B cell (primary cell): ENCODE data around the gene PARN. TPM values are rescaled to one million over a fixed set of nuclear protein-coding genes. Genes with fewer than 3 reads are reported as not detected.

Source experiments
- ATAC-seq: fragments of 200-7000 bp; cut with Tn5 transposase; one replicate; pipeline ENCODE4 v1.10.0; 2021; ENCODE audit warnings: low read depth, mild to moderate bottlenecking, moderate number of reproducible peaks, moderate library complexity
- CTCF ChIA-PET: fragments of 350-600 bp; sonication (Branson Sonifier 250); formaldehyde crosslinking; loops from one replicate; lab custom pipeline; 2021; ENCODE audit warnings: antibody characterized with exemption, inconsistent platforms; lab: Charles Lee
- POLR2A ChIA-PET: fragments of 350-600 bp; sonication (Branson Sonifier 250); formaldehyde crosslinking; loops from one replicate; lab custom pipeline; 2021; ENCODE audit warnings: antibody characterized with exemption; lab: Charles Lee
- DNase-seq: peaks from one replicate; pipeline ENCODE4 v3.0.0; 2013
- H2AFZ ChIP-seq: 2 replicates; pipeline ENCODE4 v1.6.1; 2012; ENCODE audit warnings: mild to moderate bottlenecking, low read depth, low read length; ENCODE audit not compliant: insufficient read depth, poor library complexity, severe bottlenecking
- H3K27ac ChIP-seq, 2 donors: 1 replicate in 1 of 2; 2 replicates in 1 of 2; pipeline ENCODE4 v1.5.1; 2012 to 2013; ENCODE audit warnings: low read length in 2 of 2, mild to moderate bottlenecking in 2 of 2, moderate library complexity in 1 of 2
- H3K27me3 ChIP-seq, 4 experiments: fragments of 200-600 bp in 1 of 4; sonication (generic) in 1 of 4; replicated peaks in 1 of 4; 1 replicate in 2 of 4; 2 replicates in 2 of 4; pipeline versions ENCODE4 v1.6.1 to v1.7.0; 2013 to 2016; ENCODE audit warnings: low read length in 3 of 4, mild to moderate bottlenecking in 2 of 4, mixed read lengths in 1 of 4, moderate library complexity in 1 of 4; ENCODE audit not compliant: insufficient read depth in 4 of 4, control insufficient read depth in 3 of 4; ENCODE audit errors: control extremely low read depth in 1 of 4
- H3K36me3 ChIP-seq, 2 experiments: replicated peaks in 1 of 2; 1 replicate in 1 of 2; 2 replicates in 1 of 2; pipeline versions ENCODE4 v1.6.1 to v1.7.1; 2013; ENCODE audit warnings: low read length in 1 of 2; ENCODE audit not compliant: insufficient read depth in 2 of 2, control insufficient read depth in 1 of 2; ENCODE audit errors: control extremely low read depth in 1 of 2, extremely low read depth in 1 of 2
- H3K4me1 ChIP-seq, 2 donors: fragments of 200-600 bp in 1 of 2; sonication (generic) in 1 of 2; 1 replicate in 1 of 2; 2 replicates in 1 of 2; pipeline versions ENCODE4 v1.5.1 to v1.6.1; 2013 to 2017; ENCODE audit warnings: low read length in 2 of 2; ENCODE audit not compliant: control insufficient read depth in 2 of 2, insufficient read depth in 2 of 2
- H3K4me2 ChIP-seq: replicated peaks from 2 replicates; pipeline ENCODE3; 2012; ENCODE audit warnings: mild to moderate bottlenecking, low read depth, low read length; ENCODE audit not compliant: poor library complexity, severe bottlenecking
- H3K4me3 ChIP-seq, 5 experiments: fragments of 200-600 bp in 1 of 5; sonication (generic) in 1 of 5; 1 replicate in 3 of 5; 2 replicates in 2 of 5; pipeline versions ENCODE4 v1.5.1 to v1.7.0; 2011 to 2016; ENCODE audit warnings: low read length in 4 of 5, mild to moderate bottlenecking in 4 of 5, low read depth in 2 of 5, control low read depth in 1 of 5, moderate library complexity in 1 of 5; ENCODE audit not compliant: insufficient read depth in 1 of 5; ENCODE audit errors: control extremely low read depth in 1 of 5, extremely low read depth in 1 of 5
- H3K79me2 ChIP-seq: fragments of 200-600 bp; sonication (generic); one replicate; pipeline ENCODE4 v1.6.0; 2016; ENCODE audit warnings: low read length; ENCODE audit not compliant: control insufficient read depth, insufficient read depth
- H3K9ac ChIP-seq: fragments of 200-600 bp; sonication (generic); 2 replicates; pipeline ENCODE4 v1.6.1; 2017; ENCODE audit warnings: mild to moderate bottlenecking, low read length, moderate library complexity
- H3K9me3 ChIP-seq, 3 donors: one replicate each; pipeline versions ENCODE4 v1.6.1 to v1.7.1; 2013; ENCODE audit warnings: low read length in 2 of 3; ENCODE audit not compliant: control insufficient read depth in 2 of 3, insufficient read depth in 1 of 3; ENCODE audit errors: control extremely low read depth in 1 of 3
- H4K20me1 ChIP-seq: 2 replicates; pipeline ENCODE4 v1.6.0; 2012; ENCODE audit warnings: mild to moderate bottlenecking, low read length; ENCODE audit not compliant: insufficient read depth, control insufficient read depth, poor library complexity, severe bottlenecking
- H3K27ac Mint-ChIP-seq: one replicate; pipeline ENCODE4 v1.8.0; 2021; ENCODE audit warnings: mixed read lengths
- H3K27me3 Mint-ChIP-seq: one replicate; pipeline ENCODE4 v1.8.0; 2021; ENCODE audit warnings: mixed read lengths
- H3K4me1 Mint-ChIP-seq: one replicate; pipeline ENCODE4 v1.8.0; 2021; ENCODE audit warnings: mixed read lengths
- H3K4me3 Mint-ChIP-seq: one replicate; pipeline ENCODE4 v1.8.0; 2021; ENCODE audit warnings: mixed read lengths
- H3K9me3 Mint-ChIP-seq: one replicate; pipeline ENCODE4 v1.8.0; 2022; ENCODE audit warnings: mixed read lengths; ENCODE audit not compliant: insufficient read depth
- EZH2 ChIP-seq: IDR thresholded peaks from 2 replicates; pipeline ENCODE4 v1.6.1; 2012; ENCODE audit warnings: borderline replicate concordance, low read depth, mild to moderate bottlenecking, moderate library complexity, low read length; ENCODE audit not compliant: insufficient read depth, poor library complexity, severe bottlenecking
- WGBS: methylation state at CpG from one replicate; pipeline ENCODE4 v1.1.5; 2013; ENCODE audit warnings: missing lambda C conversion rate; ENCODE audit not compliant: insufficient coverage; 5-methylcytosine and 5-hydroxymethylcytosine counted together
- intact Hi-C: fragments of 100-400 bp; cut with micrococcal nuclease; formaldehyde crosslinking; loops from one replicate; pipeline ENCODE4 v1.10.0; 2022
- polyA plus RNA-seq: library from polyadenylated mRNA; depleted of rRNA; stranded (reverse); fragments of >200 nt; gene quantifications from 2 replicates; pipeline ENCODE4 v1.2.3, GENCODE V29; 2012
- total RNA-seq, 2 donors: library from RNA; stranded (reverse); fragments of 120-200 nt in 1 of 2; gene quantifications; 1 replicate in 1 of 2; 2 replicates in 1 of 2; pipeline versions ENCODE4 v1.2.3 to v1.2.4, GENCODE V29; 2013 to 2022
- TF ChIP-seq, protein P1 (sequence below): fragments of 200-600 bp; IDR thresholded peaks from one replicate; pipeline ENCODE4 v1.8.0; 2022; ENCODE audit warnings: antibody characterized with exemption, mild to moderate bottlenecking

The PARN gene
- total and polyA plus RNA-seq, 2 donors (not counting 1 experiment from before 2014, with no cell fraction given): 25.3 to 62.2 TPM

DNA sequence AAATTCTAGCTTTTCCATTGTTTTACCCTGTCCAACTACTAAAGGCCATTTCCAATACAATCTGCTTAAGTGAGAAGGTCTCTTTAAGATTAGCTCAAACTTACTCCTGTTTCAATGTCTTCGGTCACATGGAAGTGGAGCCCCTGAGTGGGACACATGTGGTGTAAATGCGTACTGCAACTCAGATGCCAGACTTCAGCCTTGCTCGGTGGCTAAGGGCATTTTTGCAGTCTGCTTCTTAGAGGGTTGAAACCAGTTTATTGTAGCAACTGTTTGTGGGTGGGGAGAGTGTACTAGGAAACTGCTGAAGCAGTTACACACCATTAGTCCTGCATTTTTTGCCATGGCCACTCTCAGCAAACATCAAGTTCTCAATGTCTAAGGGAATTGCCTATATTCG, 140.6 kb downstream of the PARN start:
- Histone ChIP-seq H3K9me3 (no peaks in the 10 kb centered on the region), H3K4me2 (no peak overlapping the region), H3K9ac (no peak overlapping the region), H3K27ac (no peak overlapping the region), H3K79me2 (peaks cover 4% of the 10 kb centered on the region), H3K36me3 (peaks cover 1 to 12% of the 10 kb centered on the region in 2 experiments), H2AFZ (no peak overlapping the region), H3K4me3 (no peak overlapping the region), H4K20me1 (peaks cover 16% of the 10 kb centered on the region), H3K4me1 (peaks cover 0 to 4% of the 10 kb centered on the region in 2 donors), H3K27me3 (no peaks in the 10 kb centered on the region)
- ChIA-PET POLR2A (no interaction called here), CTCF (interaction anchor here (0.6 to 1.3 kb wide), 2 partner anchors 31 to 566 kb away, joined by 3 read pairs; no protein-coding TSS in a partner anchor)
- Mint-ChIP-seq H3K27ac (no peak overlapping the region), H3K4me3 (no peak overlapping the region), H3K9me3 (no peaks in the 10 kb centered on the region), H3K27me3 (no peaks in the 10 kb centered on the region), H3K4me1 (peaks cover 17% of the 10 kb centered on the region)
- 100% methylated on average over 1 of the region's 4 CpGs for WGBS
- no peak for DNase-seq
- TF ChIP-seq, protein P1, sequence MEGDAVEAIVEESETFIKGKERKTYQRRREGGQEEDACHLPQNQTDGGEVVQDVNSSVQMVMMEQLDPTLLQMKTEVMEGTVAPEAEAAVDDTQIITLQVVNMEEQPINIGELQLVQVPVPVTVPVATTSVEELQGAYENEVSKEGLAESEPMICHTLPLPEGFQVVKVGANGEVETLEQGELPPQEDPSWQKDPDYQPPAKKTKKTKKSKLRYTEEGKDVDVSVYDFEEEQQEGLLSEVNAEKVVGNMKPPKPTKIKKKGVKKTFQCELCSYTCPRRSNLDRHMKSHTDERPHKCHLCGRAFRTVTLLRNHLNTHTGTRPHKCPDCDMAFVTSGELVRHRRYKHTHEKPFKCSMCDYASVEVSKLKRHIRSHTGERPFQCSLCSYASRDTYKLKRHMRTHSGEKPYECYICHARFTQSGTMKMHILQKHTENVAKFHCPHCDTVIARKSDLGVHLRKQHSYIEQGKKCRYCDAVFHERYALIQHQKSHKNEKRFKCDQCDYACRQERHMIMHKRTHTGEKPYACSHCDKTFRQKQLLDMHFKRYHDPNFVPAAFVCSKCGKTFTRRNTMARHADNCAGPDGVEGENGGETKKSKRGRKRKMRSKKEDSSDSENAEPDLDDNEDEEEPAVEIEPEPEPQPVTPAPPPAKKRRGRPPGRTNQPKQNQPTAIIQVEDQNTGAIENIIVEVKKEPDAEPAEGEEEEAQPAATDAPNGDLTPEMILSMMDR: no peak
- no peak for TF ChIP-seq EZH2
- intact Hi-C loops: no loop called here
- ATAC-seq: no peak

DNA sequence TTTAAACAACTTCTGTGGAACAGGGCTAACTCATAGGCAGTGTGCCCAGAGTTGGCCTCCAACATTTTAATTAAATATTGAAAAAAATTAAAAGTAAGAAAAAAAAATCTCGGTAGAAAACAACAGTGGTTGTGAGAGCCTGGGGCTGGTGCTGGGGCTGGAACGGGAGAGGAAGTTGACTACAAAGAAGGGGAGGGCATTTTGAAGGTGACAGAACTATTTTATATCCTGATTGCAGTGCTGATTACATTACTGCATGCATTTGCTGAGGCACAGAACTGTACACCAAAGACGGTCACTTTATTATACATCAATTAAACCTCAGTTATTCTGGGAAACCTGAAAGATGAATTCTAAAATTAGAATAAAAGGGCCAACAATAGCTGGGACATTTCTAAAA, 142.5 kb downstream of the PARN start:
- Histone ChIP-seq H3K27me3 (no peaks in the 10 kb centered on the region), H3K9me3 (no peaks in the 10 kb centered on the region), H3K4me2 (no peak overlapping the region), H3K36me3 (peaks cover 3 to 19% of the 10 kb centered on the region in 2 experiments), H3K4me3 (no peak overlapping the region), H3K4me1 (no peaks in the 10 kb centered on the region), H3K27ac (no peak overlapping the region), H3K9ac (no peak overlapping the region), H3K79me2 (no peaks in the 10 kb centered on the region), H4K20me1 (peaks cover 8% of the 10 kb centered on the region), H2AFZ (no peak overlapping the region)
- TF ChIP-seq, protein P1: no peak
- no peak for TF ChIP-seq EZH2
- WGBS: 0% methylated on average over 2 of the region's 3 CpGs
- H3K4me1 Mint-ChIP-seq: peaks cover 10% of the 10 kb centered on the region
- no peaks in the 10 kb centered on the region for H3K9me3 Mint-ChIP-seq
- ATAC-seq (no peak), DNase-seq (no peak)
- no peaks in the 10 kb centered on the region for H3K27me3 Mint-ChIP-seq
- POLR2A ChIA-PET: no interaction called here
- intact Hi-C loops: no loop called here
- H3K4me3 Mint-ChIP-seq: no peak overlapping the region
- no peak overlapping the region for H3K27ac Mint-ChIP-seq
- CTCF ChIA-PET: no interaction called here
